ENCODE data around the gene SRP68.

- TF ChIP-seq, protein P1, sequence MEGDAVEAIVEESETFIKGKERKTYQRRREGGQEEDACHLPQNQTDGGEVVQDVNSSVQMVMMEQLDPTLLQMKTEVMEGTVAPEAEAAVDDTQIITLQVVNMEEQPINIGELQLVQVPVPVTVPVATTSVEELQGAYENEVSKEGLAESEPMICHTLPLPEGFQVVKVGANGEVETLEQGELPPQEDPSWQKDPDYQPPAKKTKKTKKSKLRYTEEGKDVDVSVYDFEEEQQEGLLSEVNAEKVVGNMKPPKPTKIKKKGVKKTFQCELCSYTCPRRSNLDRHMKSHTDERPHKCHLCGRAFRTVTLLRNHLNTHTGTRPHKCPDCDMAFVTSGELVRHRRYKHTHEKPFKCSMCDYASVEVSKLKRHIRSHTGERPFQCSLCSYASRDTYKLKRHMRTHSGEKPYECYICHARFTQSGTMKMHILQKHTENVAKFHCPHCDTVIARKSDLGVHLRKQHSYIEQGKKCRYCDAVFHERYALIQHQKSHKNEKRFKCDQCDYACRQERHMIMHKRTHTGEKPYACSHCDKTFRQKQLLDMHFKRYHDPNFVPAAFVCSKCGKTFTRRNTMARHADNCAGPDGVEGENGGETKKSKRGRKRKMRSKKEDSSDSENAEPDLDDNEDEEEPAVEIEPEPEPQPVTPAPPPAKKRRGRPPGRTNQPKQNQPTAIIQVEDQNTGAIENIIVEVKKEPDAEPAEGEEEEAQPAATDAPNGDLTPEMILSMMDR (IDR thresholded peaks at IDR 0.05; ENCODE audit: low read depth, low read length, missing input control), result no peak
- TF ChIP-seq GABPA (IDR thresholded peaks at IDR 0.05 in 1 of 2, conservative IDR thresholded peaks at IDR 0.05 in 1 of 2) (no peak), MAX (IDR thresholded peaks at IDR 0.05) (no peak), JUND (IDR thresholded peaks at IDR 0.05) (no peak), EGR1 (IDR thresholded peaks at IDR 0.05; ENCODE audit: low read depth in 2 of 2) (no peak), FOXA1 (IDR thresholded peaks at IDR 0.05) (no peak)
Measured at GRCh38 chr17:76025294-76025693, 47.0 kb downstream of the SRP68 start.
